ENCODE data around the gene TMEM88.

TMEM88 gene

DNA sequence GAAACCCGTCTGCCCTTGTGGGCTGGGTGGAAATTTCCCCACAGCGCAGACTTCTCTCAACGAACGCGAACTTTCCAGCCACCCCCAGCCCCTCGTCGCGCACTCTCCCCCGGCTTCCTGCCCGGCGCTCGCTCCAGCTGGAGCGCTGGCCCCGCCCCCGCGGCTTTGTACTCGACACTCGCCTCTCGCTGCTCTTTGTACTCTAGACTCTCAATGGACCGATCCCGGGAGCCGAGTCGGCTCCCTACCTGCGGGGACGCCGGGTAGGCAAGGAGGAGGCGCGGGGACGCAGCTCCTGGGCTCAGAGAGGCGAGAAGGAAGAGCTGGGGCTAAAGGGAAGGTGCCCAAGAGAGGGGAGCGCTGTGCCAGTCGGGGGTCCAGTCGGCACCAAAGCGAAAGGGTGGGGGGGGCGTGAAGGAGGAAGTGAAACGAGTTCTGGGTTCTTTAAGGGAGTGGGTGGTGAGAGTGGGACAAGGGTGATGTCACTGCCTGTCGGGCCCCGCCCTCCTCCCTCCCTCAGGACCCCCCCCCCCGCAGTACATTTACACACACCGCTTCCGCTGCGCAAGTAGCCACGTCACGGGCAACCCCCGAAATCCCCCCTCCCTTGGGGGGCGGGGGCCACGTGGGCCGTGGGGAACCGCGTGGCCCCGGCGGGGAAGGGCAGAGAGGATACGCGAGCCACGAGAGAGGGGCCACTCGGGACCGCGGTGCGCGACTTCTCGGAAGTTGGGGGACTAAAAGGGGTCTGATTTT, 11.2 kb upstream of the TMEM88 start:
- DNase-seq (ENCODE audit: low read depth, low spot score), result no peak

DNA sequence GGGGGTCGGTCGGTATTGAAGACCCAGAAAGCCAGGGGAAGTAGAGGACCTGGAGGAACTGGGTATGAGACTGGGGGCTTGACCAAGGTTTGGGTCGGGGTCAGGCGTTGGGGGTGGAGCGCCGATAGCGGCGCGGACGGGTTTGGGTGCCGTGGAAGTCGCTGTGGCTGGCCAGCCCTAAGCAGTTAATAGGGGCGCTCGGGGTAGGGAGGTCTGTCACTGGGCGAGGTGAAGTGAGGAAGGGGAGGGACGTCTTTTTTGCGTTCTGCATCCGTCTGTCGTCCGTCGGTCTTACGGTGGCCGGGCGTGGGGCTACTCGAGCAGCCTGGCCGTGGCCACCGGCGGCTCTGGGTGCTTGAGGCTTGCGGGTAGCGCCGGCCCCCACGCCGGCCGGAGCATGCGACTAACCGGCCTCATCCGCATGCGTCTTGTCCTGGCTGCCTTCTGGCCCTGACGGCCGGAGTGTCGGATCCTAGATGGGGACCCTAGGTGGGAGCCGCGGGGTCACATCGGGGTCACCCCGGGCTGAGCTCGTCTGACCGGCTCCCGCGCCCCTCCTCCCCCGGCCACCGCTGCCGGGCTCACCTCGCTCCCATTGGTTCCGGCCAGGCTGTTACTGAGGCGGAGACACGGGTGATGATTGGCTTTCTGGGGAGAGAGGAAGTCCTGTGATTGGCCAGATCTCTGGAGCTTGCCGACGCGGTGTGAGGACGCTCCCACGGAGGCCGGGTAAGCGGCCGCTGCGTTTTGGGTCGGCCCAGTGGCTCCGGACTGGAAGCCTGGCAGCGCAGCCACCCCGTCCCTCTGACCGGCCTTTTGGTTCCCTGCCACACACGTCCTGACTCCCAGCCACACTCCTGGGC, 10.3 kb upstream of the TMEM88 start:
- peak; percentile 72 for DNase-seq (ENCODE audit: low read depth, low spot score)

DNA sequence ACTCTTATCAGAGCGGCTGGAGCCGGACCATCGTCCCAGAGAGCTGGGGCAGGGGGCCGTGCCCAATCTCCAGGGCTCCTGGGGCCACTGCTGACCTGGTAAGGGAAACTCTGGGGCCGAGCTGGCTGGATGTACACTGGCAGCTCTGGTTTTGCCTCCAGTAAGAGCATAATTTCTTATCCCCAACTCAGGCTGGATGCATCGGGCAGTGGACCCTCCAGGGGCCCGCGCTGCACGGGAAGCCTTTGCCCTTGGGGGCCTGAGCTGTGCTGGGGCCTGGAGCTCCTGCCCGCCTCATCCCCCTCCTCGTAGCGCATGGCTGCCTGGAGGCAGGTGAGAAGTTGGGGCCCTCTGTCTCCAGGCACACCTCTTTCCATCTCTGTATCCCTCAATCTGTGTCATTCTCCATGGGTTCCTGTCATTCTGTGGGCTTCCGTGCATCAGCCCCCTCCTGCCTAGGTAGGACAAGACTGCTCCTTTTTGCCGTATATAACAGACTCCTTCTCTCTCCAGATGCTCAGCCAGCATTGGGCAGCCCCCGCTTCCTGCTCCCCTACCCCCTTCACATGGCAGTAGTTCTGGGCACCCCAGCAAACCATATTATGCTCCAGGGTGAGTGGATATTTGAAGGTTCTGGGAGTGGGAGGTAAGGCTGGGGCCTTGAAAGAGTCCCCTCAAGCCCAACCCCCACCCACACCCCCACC, 9.4 kb upstream of the TMEM88 start:
- DNase-seq (ENCODE audit: low read depth, low spot score), result no peak

DNA sequence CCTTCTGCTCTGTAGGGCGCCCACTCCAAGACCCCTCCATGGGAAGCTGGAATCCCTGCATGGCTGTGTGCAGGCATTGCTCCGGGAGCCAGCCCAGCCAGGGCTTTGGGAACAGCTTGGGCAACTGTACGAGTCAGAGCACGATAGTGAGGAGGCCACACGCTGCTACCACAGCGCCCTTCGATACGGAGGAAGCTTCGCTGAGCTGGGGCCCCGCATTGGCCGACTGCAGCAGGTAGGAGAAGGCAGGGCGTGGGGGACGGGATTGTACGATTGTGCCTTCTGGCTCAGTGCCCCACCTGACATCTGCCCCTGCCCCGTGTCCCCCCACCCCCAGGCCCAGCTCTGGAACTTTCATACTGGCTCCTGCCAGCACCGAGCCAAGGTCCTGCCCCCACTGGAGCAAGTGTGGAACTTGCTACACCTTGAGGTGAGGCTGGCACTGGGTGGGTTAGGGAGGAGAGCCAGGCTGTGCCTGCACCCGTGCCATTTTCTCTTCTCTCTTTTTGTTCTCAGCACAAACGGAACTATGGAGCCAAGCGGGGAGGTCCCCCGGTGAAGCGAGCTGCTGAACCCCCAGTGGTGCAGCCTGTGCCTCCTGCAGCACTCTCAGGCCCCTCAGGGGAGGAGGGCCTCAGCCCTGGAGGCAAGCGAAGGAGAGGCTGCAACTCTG, 8.7 kb upstream of the TMEM88 start:
- DNase-seq (ENCODE audit: low read depth, low spot score), result no peak

DNA sequence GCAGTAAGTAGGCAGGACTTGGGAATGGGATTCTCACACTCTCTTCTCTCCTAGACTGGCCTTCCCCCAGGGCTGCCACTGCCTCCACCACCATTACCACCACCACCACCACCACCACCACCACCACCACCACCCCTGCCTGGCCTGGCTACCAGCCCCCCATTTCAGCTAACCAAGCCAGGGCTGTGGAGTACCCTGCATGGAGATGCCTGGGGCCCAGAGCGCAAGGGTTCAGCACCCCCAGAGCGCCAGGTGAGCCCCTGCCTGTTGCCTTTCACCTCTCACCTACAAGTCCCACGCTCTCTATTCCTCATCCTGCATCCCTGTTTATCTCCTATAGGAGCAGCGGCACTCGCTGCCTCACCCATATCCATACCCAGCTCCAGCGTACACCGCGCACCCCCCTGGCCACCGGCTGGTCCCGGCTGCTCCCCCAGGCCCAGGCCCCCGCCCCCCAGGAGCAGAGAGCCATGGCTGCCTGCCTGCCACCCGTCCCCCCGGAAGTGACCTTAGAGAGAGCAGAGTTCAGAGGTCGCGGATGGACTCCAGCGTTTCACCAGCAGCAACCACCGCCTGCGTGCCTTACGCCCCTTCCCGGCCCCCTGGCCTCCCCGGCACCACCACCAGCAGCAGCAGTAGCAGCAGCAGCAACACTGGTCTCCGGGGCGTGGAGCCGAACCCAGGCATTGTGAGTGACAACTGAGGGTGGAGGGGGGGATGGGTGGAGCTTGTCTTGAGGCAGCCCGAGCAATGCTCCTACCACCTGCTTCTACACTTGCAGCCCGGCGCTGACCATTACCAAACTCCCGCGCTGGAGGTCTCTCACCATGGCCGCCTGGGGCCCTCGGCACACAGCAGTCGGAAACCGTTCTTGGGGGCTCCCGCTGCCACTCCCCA, 7.9 kb upstream of the TMEM88 start:
- no peak for DNase-seq (ENCODE audit: low read depth, low spot score)

DNA sequence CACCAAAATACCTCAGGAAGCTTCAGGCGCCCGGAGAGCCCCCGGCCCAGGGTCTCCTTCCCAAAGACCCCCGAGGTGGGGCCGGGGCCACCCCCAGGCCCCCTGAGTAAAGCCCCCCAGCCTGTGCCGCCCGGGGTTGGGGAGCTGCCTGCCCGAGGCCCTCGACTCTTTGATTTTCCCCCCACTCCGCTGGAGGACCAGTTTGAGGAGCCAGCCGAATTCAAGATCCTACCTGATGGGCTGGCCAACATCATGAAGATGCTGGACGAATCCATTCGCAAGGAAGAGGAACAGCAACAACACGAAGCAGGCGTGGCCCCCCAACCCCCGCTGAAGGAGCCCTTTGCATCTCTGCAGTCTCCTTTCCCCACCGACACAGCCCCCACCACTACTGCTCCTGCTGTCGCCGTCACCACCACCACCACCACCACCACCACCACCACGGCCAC, 6.7 kb upstream of the TMEM88 start:
- DNase-seq (ENCODE audit: low read depth, low spot score), result no peak

DNA sequence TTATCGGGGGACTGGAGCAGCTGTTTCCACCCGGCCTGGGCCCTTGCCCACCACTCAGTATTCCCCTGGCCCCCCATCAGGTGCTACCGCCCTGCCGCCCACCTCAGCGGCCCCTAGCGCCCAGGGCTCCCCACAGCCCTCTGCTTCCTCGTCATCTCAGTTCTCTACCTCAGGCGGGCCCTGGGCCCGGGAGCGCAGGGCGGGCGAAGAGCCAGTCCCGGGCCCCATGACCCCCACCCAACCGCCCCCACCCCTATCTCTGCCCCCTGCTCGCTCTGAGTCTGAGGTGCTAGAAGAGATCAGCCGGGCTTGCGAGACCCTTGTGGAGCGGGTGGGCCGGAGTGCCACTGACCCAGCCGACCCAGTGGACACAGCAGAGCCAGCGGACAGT, 6.1 kb upstream of the TMEM88 start:
- DNase-seq (ENCODE audit: low read depth, low spot score), result no peak

DNA sequence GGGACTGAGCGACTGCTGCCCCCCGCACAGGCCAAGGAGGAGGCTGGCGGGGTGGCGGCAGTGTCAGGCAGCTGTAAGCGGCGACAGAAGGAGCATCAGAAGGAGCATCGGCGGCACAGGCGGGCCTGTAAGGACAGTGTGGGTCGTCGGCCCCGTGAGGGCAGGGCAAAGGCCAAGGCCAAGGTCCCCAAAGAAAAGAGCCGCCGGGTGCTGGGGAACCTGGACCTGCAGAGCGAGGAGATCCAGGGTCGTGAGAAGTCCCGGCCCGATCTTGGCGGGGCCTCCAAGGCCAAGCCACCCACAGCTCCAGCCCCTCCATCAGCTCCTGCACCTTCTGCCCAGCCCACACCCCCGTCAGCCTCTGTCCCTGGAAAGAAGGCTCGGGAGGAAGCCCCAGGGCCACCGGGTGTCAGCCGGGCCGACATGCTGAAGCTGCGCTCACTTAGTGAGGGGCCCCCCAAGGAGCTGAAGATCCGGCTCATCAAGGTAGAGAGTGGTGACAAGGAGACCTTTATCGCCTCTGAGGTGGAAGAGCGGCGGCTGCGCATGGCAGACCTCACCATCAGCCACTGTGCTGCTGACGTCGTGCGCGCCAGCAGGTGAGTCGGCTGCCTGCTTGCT, 5.6 kb upstream of the TMEM88 start:
- no peak for DNase-seq (ENCODE audit: low read depth, low spot score)

DNA sequence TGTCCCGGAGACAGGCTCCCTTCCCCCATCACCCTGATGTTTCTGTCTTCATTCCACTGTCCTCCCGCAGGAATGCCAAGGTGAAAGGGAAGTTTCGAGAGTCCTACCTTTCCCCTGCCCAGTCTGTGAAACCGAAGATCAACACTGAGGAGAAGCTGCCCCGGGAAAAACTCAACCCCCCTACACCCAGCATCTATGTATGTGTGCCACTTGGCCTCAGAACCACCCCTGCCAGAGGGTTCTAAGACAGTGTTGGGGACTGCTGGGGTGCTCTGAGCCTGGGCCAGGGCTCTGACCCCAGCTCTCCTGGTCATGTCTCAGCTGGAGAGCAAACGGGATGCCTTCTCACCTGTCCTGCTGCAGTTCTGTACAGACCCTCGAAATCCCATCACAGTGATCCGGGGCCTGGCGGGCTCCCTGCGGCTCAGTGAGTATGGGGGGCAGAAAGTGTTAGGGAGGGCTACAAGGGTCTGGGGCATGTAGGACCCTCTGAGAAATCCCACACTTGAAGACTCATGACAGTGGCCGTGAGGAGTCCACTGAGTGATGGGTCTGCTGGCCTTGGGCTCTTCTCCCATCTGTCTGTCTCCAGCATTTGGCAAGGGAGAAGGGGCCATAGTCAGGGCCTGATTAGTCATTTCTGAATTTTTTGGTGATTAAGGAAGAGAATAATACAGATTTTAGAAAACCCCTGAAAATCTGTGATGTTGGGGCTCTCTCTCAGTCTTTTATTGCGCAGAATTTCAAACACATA, 4.9 kb upstream of the TMEM88 start:
- DNase-seq (ENCODE audit: low read depth, low spot score), result no peak

DNA sequence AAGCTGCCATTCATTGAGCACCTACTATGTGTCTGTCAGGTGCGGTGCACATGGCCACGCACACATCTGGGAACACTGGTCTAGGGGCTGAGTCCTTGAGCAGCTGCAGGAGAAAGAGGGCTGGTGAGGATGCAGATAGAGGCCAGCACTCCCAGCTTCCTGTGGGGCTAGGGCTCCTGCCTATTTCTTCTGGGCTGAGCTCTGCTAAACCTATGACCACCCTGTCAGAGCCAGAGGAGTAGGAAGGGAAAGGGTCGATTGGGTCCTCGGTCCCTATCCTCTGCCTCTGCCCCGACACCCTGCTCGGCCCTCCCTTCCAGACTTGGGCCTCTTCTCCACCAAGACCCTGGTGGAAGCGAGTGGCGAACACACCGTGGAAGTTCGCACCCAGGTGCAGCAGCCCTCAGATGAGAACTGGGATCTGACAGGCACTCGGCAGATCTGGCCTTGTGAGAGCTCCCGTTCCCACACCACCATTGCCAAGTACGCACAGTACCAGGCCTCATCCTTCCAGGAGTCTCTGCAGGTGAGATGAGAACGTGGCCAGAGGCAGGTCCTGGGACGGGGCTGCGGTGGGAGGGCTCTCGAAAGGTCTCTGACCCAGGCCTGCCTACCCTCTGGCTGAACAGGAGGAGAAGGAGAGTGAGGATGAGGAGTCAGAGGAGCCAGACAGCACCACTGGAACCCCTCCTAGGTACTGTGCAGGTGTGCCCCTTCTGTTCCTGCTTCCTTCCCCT, 4.0 kb upstream of the TMEM88 start:
- DNase-seq (ENCODE audit: low read depth, low spot score), result no peak

DNA sequence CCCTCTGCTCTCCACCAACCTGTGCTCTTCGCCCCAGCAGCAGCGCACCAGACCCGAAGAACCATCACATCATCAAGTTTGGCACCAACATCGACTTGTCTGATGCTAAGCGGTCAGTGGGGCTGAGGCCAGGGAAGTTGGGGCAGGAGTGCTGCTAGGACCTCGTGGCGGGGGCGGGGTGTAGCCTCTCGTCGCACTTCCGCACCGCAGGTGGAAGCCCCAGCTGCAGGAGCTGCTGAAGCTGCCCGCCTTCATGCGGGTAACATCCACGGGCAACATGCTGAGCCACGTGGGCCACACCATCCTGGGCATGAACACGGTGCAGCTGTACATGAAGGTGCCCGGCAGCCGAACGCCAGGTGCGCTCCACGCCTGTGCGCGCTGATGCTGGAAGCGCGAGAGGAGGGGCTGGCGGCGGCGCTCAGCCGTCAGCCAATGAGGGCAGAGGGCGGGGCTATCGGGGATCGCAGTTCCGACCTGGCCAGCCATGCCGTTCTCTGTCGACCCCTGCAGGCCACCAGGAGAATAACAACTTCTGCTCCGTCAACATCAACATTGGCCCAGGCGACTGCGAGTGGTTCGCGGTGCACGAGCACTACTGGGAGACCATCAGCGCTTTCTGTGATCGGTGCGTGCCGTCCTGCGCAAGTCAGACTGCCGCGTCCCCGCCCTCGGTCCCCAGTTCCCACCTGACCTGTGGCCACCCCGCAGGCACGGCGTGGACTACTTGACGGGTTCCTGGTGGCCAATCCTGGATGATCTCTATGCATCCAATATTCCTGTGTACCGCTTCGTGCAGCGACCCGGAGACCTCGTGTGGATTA, 3.2 kb upstream of the TMEM88 start:
- DNase-seq (ENCODE audit: low read depth, low spot score), result no peak

DNA sequence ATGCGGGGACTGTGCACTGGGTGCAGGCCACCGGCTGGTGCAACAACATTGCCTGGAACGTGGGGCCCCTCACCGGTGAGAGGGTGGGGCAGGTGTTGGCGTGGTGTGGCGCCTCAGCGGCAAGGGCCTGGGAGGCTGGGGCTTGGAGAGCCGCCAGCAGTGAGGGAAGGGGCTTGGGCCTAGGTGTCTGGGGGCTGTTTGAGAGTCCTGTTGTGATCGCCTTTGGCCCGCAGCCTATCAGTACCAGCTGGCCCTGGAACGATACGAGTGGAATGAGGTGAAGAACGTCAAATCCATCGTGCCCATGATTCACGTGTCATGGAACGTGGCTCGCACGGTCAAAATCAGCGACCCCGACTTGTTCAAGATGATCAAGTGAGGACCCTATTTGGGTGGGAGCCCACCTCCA, 2.6 kb upstream of the TMEM88 start:
- no peak for DNase-seq (ENCODE audit: low read depth, low spot score)

DNA sequence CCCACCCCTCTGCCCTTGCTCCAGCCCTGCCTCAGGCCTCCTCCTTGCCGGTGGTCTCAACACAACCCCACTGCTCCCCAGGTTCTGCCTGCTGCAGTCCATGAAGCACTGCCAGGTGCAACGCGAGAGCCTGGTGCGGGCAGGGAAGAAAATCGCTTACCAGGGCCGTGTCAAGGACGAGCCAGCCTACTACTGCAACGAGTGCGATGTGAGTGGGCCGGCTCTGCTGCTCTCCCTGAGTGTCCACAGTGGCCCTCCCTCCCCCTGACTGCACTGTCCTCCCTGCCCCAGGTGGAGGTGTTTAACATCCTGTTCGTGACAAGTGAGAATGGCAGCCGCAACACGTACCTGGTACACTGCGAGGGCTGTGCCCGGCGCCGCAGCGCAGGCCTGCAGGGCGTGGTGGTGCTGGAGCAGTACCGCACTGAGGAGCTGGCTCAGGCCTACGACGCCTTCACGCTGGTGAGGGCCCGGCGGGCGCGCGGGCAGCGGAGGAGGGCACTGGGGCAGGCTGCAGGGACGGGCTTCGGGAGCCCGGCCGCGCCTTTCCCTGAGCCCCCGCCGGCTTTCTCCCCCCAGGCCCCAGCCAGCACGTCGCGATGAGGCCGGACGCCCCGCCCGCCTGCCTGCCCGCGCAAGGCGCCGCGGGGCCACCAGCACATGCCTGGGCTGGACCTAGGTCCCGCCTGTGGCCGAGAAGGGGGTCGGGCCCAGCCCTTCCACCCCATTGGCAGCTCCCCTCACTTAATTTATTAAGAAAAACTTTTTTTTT, 1.8 kb upstream of the TMEM88 start:
- no peak for DNase-seq (ENCODE audit: low read depth, low spot score)

DNA sequence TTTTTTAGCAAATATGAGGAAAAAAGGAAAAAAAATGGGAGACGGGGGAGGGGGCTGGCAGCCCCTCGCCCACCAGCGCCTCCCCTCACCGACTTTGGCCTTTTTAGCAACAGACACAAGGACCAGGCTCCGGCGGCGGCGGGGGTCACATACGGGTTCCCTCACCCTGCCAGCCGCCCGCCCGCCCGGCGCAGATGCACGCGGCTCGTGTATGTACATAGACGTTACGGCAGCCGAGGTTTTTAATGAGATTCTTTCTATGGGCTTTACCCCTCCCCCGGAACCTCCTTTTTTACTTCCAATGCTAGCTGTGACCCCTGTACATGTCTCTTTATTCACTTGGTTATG, 1.2 kb upstream of the TMEM88 start:
- DNase-seq (ENCODE audit: low read depth, low spot score), result no peak

DNA sequence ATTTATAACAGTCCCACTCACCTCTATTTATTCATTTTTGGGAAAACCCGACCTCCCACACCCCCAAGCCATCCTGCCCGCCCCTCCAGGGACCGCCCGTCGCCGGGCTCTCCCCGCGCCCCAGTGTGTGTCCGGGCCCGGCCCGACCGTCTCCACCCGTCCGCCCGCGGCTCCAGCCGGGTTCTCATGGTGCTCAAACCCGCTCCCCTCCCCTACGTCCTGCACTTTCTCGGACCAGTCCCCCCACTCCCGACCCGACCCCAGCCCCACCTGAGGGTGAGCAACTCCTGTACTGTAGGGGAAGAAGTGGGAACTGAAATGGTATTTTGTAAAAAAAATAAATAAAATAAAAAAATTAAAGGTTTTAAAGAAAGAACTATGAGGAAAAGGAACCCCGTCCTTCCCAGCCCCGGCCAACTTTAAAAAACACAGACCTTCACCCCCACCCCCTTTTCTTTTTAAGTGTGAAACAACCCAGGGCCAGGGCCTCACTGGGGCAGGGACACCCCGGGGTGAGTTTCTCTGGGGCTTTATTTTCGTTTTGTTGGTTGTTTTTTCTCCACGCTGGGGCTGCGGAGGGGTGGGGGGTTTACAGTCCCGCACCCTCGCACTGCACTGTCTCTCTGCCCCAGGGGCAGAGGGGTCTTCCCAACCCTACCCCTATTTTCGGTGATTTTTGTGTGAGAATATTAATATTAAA, 638 bp upstream of the TMEM88 start:
- DNase-seq (ENCODE audit: low read depth, low spot score), result no peak

DNA sequence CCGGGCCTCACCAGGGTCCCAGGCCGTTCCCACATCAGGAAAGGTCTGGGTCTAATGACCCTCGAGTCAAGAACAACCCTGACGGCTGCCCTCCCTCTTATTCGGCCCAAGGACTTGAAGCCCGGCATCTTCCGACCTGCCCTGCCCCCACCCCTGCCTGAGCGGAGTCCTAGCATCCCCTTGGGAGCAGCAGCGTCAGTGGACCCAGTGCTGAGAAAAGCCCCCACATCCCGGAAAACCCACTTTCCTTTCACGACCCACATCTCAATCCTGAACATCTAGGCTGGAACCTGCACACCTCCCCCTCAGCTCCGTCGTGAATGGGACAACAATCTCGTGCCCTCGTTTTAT, 769 bp downstream of the TMEM88 start:
- DNase-seq (ENCODE audit: low read depth, low spot score), result no peak

All from brain pericyte (primary cell).